Liver (tissue), 9 donors: ENCODE results near the gene EIF3I. TPM values are rescaled to one million over a fixed set of nuclear protein-coding genes. Genes with fewer than 3 reads are reported as not detected.

Source experiments
- DNase-seq: peaks from one replicate; pipeline ENCODE4 v3.0.0-alpha.2; 2017; ENCODE audit warnings: low spot score
- H3K27ac ChIP-seq, 2 donors: one replicate each; pipeline ENCODE4 v1.7.0; 2013; ENCODE audit warnings: inconsistent platforms in 2 of 2, low read length in 2 of 2, control low read depth in 1 of 2, low read depth in 1 of 2, mild to moderate bottlenecking in 1 of 2
- H3K27me3 ChIP-seq, 4 donors: one replicate each; pipeline versions ENCODE4 v1.6.1 to v1.7.0; 2013; ENCODE audit warnings: low read length in 3 of 4, inconsistent platforms in 1 of 4, mild to moderate bottlenecking in 1 of 4, moderate library complexity in 1 of 4; ENCODE audit not compliant: control insufficient read depth in 4 of 4, insufficient read depth in 4 of 4
- H3K36me3 ChIP-seq, 4 donors: one replicate each; pipeline versions ENCODE4 v1.6.1 to v1.7.0; 2013; ENCODE audit warnings: low read length in 3 of 4, mild to moderate bottlenecking in 3 of 4, low read depth in 1 of 4, moderate library complexity in 1 of 4; ENCODE audit not compliant: control insufficient read depth in 4 of 4, insufficient read depth in 3 of 4
- H3K4me1 ChIP-seq, 4 donors: one replicate each; pipeline versions ENCODE4 v1.6.1 to v1.7.0; 2013; ENCODE audit warnings: low read length in 3 of 4, mild to moderate bottlenecking in 3 of 4, moderate library complexity in 1 of 4; ENCODE audit not compliant: control insufficient read depth in 4 of 4, insufficient read depth in 4 of 4
- H3K4me3 ChIP-seq, 3 donors: one replicate each; pipeline versions ENCODE4 v1.6.1 to v1.7.0; 2013; ENCODE audit warnings: low read length in 3 of 3, control low read depth in 1 of 3, low read depth in 1 of 3, mild to moderate bottlenecking in 1 of 3
- H3K9ac ChIP-seq, 2 donors: one replicate each; pipeline ENCODE4 v1.7.0; 2013; ENCODE audit warnings: low read length in 2 of 2, mild to moderate bottlenecking in 2 of 2, moderate library complexity in 2 of 2, control low read depth in 1 of 2, low read depth in 1 of 2
- H3K9me3 ChIP-seq, 4 donors: one replicate each; pipeline versions ENCODE4 v1.6.1 to v1.7.0; 2013; ENCODE audit warnings: low read length in 3 of 4; ENCODE audit not compliant: control insufficient read depth in 4 of 4
- ATF3 ChIP-seq: IDR thresholded peaks from 2 replicates; pipeline ENCODE4 v1.6.1; 2016; ENCODE audit warnings: antibody characterized with exemption
- CTCF ChIP-seq: fragments of 150-350 bp; IDR thresholded peaks from 2 replicates; pipeline ENCODE4 v1.5.1; 2017; ENCODE audit warnings: improper control_type of control experiment, low read depth, low read length; ENCODE audit not compliant: missing input control
- EGR1 ChIP-seq, 2 donors: IDR thresholded peaks; 2 replicates each; pipeline ENCODE4 v1.6.1; 2016 to 2018; ENCODE audit warnings: antibody characterized with exemption in 2 of 2, low read depth in 2 of 2
- FOXA1 ChIP-seq: IDR thresholded peaks from 2 replicates; pipeline ENCODE4 v1.6.1; 2016; ENCODE audit warnings: antibody characterized with exemption
- FOXA2 ChIP-seq: IDR thresholded peaks from 2 replicates; pipeline ENCODE4 v1.6.1; 2016; ENCODE audit warnings: antibody characterized with exemption
- GABPA ChIP-seq, 2 donors: IDR thresholded peaks in 1 of 2; conservative IDR thresholded peaks in 1 of 2; 2 replicates each; pipeline ENCODE4 v1.6.1; 2016; ENCODE audit warnings: antibody characterized with exemption in 2 of 2, mild to moderate bottlenecking in 1 of 2, moderate library complexity in 1 of 2
- HNF4A ChIP-seq, 2 donors: conservative IDR thresholded peaks; 2 replicates each; pipeline ENCODE4 v1.6.1; 2016; ENCODE audit warnings: antibody characterized with exemption in 2 of 2, mild to moderate bottlenecking in 2 of 2
- HNF4G ChIP-seq: IDR thresholded peaks from 2 replicates; pipeline ENCODE4 v1.6.1; 2016; ENCODE audit warnings: antibody characterized with exemption
- JUND ChIP-seq, 2 donors: IDR thresholded peaks; 2 replicates each; pipeline ENCODE4 v1.6.1; 2016; ENCODE audit warnings: antibody characterized with exemption in 2 of 2
- MAX ChIP-seq: IDR thresholded peaks from 2 replicates; pipeline ENCODE4 v1.6.1; 2016; ENCODE audit warnings: antibody characterized with exemption
- NR2F2 ChIP-seq: IDR thresholded peaks from 2 replicates; pipeline ENCODE4 v1.6.1; 2016; ENCODE audit warnings: antibody characterized with exemption
- RAD21 ChIP-seq, 2 donors: IDR thresholded peaks; 2 replicates each; pipeline ENCODE4 v1.6.1; 2016; ENCODE audit warnings: antibody characterized with exemption in 2 of 2, mild to moderate bottlenecking in 2 of 2
- REST ChIP-seq: IDR thresholded peaks from 2 replicates; pipeline ENCODE4 v1.6.1; 2016; ENCODE audit warnings: antibody characterized with exemption, mild to moderate bottlenecking
- RXRA ChIP-seq, 2 donors: IDR thresholded peaks; 2 replicates each; pipeline ENCODE4 v1.6.1; 2017 to 2018; ENCODE audit warnings: antibody characterized with exemption in 2 of 2, mild to moderate bottlenecking in 1 of 2
- SP1 ChIP-seq: IDR thresholded peaks from 2 replicates; pipeline ENCODE4 v1.6.1; 2018; ENCODE audit warnings: antibody characterized with exemption, mild to moderate bottlenecking
- TAF1 ChIP-seq: conservative IDR thresholded peaks from 2 replicates; pipeline ENCODE4 v1.6.1; 2016; ENCODE audit warnings: antibody characterized with exemption, mild to moderate bottlenecking
- YY1 ChIP-seq: IDR thresholded peaks from 2 replicates; pipeline ENCODE4 v1.6.1; 2016; ENCODE audit warnings: antibody characterized with exemption, mild to moderate bottlenecking
- ZBTB33 ChIP-seq: IDR thresholded peaks from 2 replicates; pipeline ENCODE4 v1.6.1; 2016; ENCODE audit warnings: antibody characterized with exemption
- WGBS: extraction: QIAGEN DNeasy Blood & Tissue Kit; methylation state at CpG from one replicate; pipeline ENCODE4 v1.1.7; 2013; 5-methylcytosine and 5-hydroxymethylcytosine counted together
- polyA plus RNA-seq, 2 donors: library from polyadenylated mRNA; stranded (reverse) in 1 of 2; unstranded in 1 of 2; fragments of 200-250 nt in 1 of 2; fragments of >200 nt in 1 of 2; fragmentation: Nextera tagmentation in 1 of 2; extraction: Ambion mirVana in 1 of 2; gene quantifications; one replicate each; pipeline versions ENCODE4 v1.2.1 to v1.2.3, GENCODE V29; 2013 to 2015
- total RNA-seq, 2 donors: library from RNA; depleted of rRNA; stranded (reverse); fragments of >200 nt; gene quantifications; one replicate each; pipeline ENCODE4 v1.2.3, GENCODE V29; 2014
- donor health status: healthy.
- donor health status: healthy.
- donor health status: healthy.
- donor health status: healthy.
- donor health status: healthy.

EIF3I gene
- total and polyA plus RNA-seq, 4 donors = 75.0 to 114 (median 99.7) TPM

- Histone ChIP-seq H3K36me3 (peaks cover 4 to 23% (median 21%) of the 10 kb centered on the region in 4 donors), H3K9ac (no peak overlapping the region), H3K27me3 (no peaks in the 10 kb centered on the region), H3K9me3 (no peaks in the 10 kb centered on the region), H3K4me3 (no peak overlapping the region), H3K27ac (no peak overlapping the region), H3K4me1 (peaks cover 16 to 45% (median 33%) of the 10 kb centered on the region in 4 donors)
- TF ChIP-seq GABPA (IDR thresholded peaks at IDR 0.05 in 1 of 2, conservative IDR thresholded peaks at IDR 0.05 in 1 of 2) = no peak
- no peak for TF ChIP-seq RXRA (IDR thresholded peaks at IDR 0.05)
- no peak for TF ChIP-seq CTCF
- no peak for TF ChIP-seq ZBTB33
- no peak for TF ChIP-seq REST
- TF ChIP-seq HNF4G = no peak
- no peak for TF ChIP-seq HNF4A (conservative IDR thresholded peaks at IDR 0.05)
- TF ChIP-seq TAF1 = no peak
- TF ChIP-seq FOXA2 = no peak
- no peak for TF ChIP-seq MAX
- no peak for TF ChIP-seq RAD21 (IDR thresholded peaks at IDR 0.05)
- no peak for TF ChIP-seq NR2F2
- no peak for TF ChIP-seq EGR1 (IDR thresholded peaks at IDR 0.05; ENCODE audit: low read depth in 2 of 2)
- no peak for TF ChIP-seq JUND (IDR thresholded peaks at IDR 0.05)
- TF ChIP-seq YY1 = no peak
- no peak for TF ChIP-seq ATF3
- TF ChIP-seq SP1 = no peak
- no peak for TF ChIP-seq FOXA1
- WGBS = 89% methylated on average over 6 of the region's 6 CpGs
- DNase-seq = no peak
These were observed 40.1 kb upstream of the EIF3I start for GRCh38 chr1:32182060-32182459.
